Stimulated activated CD4-positive, alpha-beta T cell treated with anti-CD3 and anti-CD28 coated beads, Interleukin-2, amount 100 ng/mL, for 4 hours (primary cell): Measurements from ENCODE around the gene S100G.
"Not testable (repeated sequence)": the region's sequence is repeated elsewhere in the genome, so short reads cannot be mapped to it uniquely, and the experiment has no call there.

Experiments
- DNase-seq: peaks from one replicate; pipeline ENCODE4 v3.0.0-alpha.2; 2020; ENCODE audit warnings: low read depth

Gene S100G, protein sequence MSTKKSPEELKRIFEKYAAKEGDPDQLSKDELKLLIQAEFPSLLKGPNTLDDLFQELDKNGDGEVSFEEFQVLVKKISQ

DNA sequence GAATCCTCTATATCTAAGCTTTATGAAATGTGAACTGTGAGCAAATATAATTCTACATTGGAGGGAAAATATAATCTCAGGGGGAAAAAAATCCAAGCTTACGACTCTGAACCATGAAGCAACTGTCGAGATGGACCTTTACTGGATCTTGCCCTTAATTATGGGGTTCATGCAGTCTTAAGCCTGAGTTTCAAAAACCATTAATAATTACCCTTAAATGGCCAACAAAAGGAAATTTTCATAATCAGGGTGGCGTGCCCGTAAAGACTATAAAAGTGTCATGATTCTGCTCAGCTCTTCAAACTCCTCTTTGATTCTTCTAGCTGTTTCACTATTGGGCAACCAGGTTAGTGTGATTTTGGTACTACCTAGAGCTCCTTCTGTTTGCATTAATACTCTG, at the start of gene S100G:
S100G (plus strand) TSS at position 301 of the 400 bp plus-strand sequence. CDS start 849 bp downstream, outside the sequence.
- DNase-seq, result no peak

DNA sequence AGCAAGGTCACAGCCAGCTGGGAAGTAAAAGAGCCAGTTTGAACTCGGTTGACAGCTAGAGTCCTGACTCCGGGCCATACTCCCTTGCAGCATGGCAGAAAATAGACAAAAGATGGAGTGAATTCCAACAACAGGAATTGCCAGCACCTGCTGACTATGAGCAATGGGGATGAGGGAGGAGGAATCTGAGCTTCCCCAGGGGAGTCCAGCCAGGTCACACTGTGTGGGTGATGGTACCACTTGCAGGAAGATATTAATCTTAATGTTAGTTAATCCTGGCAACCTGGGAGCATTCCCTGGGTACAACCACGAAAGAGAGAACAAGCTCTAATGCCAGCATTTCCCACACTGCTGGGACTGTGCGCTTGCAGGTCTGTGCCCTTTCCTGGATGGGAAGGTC, 48.1 kb upstream of the S100G start:
- no peak for DNase-seq

DNA sequence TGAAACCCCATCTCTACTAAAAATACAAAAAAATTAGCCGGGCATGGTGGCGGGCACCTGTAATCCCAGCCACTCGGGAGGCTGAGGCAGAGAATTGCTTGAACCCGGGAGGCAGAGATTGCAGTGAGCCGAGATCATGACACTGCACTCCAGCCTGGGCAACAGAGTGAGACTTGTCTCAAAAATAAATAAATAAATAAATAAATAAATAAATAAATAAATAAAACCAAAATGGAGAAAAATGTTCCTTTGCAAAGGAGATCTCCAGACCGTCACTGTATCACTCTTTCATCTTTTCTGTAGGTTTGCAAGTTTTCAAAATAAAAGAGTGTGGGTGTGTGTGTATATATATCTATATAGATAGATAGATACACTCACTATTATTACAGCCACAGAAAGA, 46.7 kb upstream of the S100G start:
- DNase-seq, result not testable (repeated sequence)

DNA sequence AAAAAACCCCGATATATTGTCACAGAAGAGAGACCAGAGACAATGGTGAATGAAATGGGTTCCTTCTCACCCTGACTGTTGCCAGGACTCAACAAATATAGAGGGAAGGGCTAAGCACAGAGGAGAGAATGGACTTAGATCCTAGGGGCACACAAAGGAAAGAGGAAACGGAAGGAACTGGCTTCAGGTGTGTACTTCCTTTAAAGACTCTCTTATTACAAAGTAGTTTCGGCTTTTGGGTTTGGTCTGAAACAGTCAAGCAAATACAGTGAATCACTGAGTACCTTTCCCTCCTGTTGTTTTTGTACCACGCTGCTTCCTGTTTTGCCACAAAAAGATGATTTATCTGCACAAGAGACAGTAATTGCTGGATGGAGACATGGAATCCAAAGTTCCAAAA, 46.1 kb upstream of the S100G start:
- DNase-seq, result no peak

DNA sequence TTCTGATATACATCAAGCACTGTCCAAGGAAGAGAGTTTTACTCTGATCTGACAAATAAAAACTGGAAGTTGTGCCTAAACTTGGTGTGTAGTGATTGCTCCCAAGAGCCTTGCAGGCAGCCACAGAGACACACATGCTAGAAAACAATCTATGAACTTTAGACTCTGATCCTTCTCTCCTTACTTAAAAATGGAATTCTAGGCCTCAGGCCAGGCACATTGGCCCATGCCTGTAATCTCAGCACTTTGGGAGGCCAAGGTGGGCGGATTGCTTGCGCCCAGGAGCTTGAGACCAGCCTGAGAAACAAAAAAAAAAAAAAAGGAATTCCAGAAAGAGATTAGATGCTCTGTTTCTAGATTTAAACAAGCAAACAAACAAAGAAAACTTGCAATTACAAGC, 45.6 kb upstream of the S100G start:
- DNase-seq, result no peak

DNA sequence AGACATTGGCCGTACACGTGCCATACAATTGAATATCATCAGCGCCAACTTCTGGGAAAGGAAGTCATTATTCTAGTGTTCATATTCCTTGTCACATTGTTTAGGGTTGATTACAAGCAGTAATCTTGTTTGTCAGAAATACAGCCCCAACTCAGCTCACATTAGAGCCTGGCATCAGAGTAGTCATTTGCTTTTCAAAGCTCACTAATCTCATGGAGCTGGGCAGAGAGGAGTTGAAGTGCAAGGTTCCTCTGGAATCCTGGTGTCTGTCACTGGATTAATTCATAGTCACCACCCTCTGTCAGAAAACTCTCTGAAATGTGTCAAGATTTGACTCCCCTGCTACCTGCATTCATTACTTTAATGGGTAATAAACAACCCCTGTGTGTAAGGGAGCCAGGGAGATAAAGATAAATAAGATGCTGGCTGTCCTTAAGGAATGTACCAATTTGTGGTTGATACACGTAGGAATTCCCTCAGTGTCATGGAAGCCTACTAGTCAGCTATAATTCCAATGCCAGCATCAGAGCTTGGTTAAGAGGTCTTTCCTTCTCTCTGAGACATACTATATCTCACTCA, 43.7 kb upstream of the S100G start:
- no peak for DNase-seq

DNA sequence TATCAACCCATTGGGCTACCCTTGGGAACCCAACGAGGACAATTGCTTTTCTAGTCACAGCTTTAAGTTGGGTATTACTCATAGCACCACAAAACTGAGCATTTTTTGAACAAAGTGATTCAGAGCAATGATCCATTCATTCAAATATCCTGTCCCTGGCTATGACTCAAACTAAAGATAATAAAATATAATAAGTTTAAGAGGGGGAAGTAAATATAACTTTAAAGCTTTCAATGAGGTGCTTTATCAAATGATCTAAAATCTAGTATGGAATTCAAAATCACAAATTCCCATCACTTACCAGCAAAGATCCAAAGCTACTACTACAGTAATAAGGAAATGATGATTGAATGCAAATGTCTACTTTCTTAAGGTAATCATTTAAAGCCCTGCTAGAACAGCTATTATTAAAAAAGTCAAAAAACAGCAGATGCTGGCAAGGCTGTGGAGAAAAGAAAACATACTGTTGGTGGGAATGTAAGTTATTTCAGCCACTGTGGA, 39.8 kb upstream of the S100G start:
- no peak for DNase-seq

DNA sequence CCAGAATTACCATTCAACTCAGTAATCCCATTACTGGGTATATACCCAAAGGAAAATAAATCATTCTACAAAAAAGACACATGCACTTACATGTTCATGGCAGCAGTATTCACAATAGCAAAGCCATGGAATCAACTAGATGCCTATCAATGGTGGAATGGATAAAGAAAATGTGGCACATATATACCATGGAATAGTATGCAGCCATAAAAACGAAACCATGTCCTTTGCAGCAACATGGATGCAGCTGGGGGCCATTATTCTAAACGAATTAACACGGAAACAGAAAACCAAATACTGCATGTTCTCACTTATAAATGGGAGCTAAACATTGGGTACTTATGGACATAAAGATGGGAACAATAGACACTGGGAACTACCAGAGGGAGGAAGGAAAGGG, 39.3 kb upstream of the S100G start:
- DNase-seq, result not testable (repeated sequence)

DNA sequence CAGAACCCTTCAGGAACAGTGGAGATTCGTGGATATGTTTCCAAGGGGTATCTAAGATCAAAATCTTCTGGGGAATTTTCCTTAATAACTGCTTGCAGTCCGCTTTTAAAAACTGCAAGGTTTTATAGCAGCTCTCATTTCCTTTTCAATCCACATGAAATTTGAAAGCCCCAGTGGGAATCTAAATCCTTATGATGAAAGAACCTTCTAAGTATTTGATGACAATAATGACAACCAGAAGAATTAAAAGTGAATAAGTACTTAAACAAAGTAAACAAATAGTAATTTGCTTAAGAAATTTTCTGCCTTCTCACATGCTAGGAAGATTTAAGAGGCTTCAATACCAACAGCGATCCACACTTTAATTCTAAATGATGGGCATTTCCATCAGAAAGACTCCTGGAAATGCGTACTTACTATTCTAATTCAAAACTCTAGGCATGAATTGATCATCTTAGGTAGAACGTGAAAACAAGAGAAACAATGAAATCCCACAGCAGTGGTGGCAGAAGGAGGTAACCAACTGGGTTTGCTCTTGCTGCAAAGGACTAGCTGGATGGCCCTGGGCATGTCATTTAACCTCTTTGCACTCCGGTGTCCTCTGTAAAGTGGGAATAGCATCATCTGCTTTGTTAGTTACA, 37.6 kb upstream of the S100G start:
- no peak for DNase-seq

DNA sequence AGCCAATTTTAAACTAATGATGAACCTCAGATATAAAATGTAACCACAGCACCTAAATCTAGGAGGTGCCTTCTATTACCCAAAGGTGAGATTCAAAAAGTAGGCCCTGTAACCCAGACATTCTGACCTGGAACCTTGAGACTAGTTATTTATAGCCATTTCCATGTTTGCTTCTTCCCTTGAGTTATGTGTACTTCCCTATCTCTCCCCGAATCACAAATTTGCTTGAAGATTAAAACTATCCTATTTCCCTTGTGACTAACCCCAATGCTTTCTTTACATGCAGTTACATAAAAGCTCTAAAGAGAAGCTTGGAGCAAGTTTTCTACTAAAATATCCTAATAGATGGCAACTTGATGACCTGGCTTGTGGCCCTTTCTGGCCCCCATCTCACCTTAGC, 32.6 kb upstream of the S100G start:
- no peak for DNase-seq

DNA sequence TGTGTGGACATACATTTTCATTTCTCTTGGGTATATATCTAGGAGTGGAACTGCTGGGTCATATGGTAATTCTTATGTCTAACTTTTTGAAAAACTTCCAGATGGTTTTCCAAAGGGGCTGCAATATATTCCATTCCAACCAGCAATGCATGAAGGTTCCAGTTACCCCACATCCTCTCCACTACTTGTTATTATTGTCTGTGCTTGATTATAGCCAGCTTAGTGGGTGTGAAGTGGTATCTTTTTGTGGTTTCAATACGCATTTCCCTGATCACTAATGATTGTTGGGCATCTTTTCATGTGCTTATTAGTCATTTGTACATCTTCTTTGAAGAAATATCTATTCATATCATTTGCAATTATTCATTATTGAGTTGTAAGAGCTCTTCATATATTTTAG, 31.5 kb upstream of the S100G start:
- no peak for DNase-seq

DNA sequence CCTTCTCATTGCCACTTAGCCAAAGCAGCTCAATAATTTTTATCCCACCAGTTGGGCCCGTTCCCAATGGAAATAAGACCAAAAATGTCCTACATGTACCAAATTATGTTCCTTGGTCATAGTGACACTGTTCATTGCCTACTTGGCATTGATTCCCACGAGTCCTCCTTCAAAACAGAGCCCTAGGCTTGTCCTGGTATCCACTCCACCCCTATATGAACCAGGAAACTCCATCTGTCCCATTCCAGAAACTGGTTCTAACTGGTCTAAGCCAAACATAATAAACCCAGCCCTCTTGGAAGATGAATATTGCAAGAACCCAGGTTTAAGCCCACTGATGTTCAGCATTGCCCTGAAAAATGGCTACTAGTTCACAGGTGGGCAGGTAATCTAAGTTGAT, 30.9 kb upstream of the S100G start:
- DNase-seq, result no peak

DNA sequence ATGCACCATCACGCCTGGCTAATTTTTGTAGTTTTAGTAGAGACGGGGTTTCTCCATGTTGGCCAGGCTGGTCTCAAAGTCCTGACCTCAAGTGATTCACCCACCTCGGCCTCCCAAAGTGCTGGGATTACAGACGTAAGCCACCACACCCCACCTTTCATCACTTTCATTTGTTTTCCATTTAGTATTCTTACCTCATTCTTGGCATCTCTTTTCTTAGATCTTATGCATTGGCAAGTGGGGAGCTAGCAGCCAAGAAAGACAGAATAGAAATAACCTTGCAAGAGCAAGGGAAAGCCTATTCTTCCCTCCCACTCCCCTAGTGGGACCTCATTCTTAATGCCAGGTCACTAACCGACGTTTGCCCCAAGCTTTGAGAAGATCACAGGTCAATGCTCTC, 21.4 kb upstream of the S100G start:
- not testable (repeated sequence) for DNase-seq

DNA sequence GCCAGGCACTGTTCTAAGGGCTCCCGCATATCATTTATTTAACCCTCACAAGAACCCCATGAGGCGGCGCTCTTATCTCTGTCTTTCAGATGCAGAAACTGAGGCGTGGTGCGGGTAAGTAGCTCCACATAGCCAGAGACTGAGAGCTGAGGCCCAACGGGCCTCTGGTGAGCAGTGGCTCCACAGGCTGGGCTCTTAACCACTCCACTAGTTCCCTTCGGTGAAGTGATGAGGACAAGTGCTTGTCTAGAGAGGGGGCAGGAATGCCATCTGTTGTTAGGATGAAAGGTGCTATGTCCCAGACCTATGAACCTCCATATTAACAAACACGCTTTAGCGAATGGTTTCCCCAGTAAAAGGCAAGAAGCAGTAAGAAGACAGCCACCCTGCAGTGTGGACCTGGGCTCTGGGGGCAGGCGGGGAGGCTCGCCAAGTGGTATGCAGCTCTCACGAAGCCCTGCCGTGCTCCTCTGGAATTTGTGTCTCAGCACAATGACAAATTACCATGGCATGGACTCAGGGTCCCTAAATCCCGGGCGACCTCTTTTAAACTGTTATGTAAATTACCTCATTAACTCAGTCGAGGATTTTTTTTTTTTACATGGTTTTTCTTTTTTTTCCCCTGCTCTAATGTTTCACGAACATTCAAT, 20.9 kb upstream of the S100G start:
- DNase-seq, result no peak

DNA sequence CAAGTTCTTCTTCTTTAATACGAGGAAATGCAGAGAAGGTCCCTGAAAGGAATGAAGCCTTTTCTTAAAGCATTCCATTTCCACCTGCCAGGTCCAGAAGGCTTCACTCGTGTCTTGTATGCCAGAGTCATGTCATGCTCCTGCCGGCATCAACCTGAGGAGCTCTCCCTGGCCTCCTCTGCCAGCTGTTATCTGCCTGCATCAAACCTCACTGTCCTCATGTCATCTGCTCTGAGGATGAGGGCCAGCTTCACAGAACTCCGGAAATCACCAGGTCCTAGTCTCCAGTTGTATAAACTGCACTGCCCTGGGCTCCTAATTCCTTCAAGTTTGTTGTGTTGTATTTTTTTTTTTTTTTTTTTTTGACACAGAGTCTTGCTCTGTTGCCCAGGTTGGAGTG, 20.0 kb upstream of the S100G start:
- no peak for DNase-seq

DNA sequence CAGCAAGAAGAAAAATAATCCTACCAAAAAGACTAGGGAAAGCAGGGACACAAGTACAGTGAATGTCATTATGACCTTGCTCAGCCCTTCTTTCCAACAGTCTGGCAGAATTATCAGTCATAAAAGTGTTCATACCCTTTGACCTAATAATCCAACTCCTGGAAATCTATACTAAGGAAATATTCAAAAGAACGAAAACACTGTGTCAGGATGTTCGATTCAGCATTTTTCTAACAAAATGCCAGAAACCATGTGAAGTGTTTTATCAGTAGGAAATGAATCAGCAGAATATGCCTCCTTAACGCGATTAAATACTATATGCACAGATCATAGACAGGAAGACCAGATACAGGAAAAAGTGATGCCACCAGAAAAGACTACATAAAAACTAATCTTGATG, 16.2 kb upstream of the S100G start:
- DNase-seq, result no peak

DNA sequence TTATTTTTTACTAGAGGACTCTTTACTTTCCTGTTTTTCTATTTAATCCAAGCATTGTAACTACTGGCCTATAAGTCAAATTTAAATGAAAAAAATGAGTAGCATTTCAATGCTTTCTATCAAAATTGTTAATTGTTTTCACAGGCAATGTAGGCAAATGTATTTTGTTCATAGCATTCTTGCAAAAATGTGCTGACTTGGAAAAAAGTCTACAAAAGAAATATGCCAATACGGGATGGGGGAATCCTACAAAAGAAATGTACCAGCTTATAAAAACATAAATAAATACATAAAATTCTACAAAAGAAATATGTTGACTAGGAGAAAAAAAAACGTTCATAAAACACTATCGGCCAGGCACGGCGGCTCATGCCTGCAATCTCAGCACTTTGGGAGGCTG, 14.9 kb upstream of the S100G start:
- DNase-seq, result no peak

DNA sequence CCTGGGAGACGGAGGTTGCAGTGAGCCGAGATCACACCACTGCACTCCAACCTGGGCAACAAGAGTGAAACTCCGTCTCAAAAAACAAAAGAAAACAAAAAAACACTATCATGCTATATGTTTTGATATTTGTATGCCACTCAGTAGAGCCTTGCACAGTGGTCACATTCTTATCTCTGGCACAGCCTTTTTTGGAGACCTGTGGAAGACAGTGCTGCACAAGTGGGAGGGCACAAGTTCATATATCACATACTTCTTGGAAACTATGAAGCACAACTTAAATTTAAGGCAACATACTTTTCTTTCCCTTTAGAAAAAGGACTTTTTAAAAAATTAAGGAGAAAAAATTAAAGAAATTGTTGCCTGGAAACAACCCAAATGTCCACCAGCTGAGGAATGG, 14.4 kb upstream of the S100G start:
- no peak for DNase-seq

DNA sequence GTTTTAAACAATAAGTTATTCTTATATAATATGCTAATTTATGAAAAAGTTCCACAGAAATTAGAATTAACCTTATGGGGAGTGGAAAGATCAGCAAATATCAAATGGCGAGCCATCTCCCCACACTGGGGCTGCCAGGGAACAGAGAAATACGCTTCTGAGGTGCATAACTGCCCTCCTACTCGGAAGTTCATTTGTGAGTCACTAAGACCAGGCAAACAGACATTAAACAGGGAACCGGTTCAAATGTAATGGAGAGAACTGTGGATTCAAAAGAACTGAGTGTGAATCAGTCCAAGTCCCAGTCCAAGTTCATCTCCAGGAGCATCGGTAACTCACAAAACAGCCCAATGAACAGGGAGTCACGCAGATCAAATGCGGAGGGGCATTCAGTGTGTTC, 11.4 kb upstream of the S100G start:
- no peak for DNase-seq

DNA sequence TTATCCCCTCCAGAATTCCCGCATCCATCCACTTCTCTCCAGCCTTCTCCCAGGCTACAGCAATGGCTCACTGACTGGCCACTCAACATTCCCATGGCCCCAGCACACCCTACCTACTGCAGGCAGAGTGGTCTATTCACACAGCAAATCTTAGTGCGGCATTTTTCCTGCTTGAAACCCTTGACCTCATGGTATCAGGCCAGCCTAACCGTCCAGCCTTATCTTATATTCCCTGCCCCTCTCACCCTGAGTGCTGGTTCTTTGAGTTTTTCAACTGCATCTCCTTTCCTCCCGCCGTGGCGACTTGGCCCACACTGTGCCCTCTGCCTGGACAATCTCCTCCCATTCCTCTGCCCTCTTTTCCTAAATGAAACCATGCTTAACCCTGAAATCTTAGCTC, 10.0 kb upstream of the S100G start:
- DNase-seq, result no peak

DNA sequence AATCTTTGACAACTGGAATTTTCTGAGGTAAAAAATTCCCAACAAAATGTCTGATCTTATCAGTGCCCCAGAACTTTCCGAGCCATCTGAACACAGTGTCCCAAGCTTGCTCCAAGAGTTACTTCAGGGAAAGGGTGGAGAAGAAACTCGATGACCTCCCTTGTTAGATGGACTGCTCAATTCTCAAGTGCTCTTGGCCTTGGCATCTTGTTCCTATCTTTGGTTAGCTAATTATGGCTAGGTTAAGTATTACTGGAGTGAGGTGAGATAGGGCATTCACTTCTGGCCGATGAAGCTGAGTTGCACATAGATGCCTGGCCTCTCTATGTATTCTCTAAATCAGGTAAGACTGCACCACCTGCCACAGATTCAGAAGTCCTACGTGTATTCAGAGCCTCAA, 9.1 kb upstream of the S100G start:
- no peak for DNase-seq

DNA sequence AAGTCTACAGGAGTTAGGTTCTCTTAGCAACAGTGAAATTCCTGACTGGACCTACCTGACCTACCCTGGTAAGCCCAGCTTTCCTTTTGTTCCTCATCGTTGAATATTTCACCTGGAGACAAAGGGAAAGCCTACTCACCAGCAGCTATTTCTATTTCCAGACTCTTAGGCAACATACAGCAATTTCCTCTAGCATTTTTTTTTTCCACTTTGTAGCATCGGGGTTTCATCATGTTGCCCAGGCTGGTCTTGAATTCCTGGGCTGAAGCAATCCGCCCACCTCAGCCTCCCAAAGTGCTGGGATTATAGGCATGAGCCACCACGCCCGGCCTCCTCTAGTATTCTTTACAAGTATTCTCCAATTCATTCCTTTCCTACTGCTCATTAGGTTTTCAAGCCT, 6.8 kb upstream of the S100G start:
- no peak for DNase-seq

DNA sequence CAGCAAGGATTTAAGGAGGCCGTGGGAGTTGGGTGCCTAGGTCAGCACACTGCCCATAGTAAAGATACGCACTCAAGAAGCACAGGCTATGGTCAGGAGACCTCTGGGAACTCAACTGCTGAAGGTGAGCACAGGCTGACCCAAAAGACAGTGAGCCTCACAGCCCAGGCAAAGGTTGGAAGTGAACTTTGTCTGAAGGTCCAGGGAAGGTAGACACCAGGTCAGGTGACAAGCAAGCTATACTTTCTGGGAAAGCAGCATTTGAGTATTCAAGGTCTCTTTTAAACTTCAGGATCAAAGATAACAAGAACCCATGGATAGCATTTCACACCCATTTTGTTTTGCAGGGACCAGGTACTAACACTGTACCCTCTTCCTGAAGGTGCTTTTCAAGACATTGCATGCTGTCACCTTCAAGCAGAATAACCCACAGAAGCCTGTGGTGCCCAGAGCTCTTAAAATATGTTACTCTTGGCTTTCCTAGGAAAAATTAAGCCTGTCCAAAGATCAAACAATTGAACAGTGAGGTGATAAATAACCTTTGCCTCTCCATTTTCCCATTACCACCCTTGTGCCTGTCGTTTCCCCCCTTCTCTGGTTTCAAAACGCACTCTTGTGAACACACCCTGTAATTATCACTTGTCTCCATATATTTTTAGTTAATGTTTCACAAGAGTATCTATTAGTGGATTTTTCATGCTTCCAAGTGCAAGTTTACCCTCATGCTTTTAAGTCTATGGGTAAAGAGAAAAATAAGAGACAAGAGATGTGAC, 3.4 kb upstream of the S100G start:
- no peak for DNase-seq
